Activated CD4-positive, alpha-beta T cell treated with anti-CD3 and anti-CD28 coated beads, Interleukin-2, Interleukin-4, amounts not matched to agents 100 ng/mL and 50 ng/mL, durations not matched to agents 16 hours and 8 hours (primary cell): ENCODE measurements around the gene MED26.
"Not testable (repeated sequence)": the region's sequence is repeated elsewhere in the genome, so short reads cannot be mapped to it uniquely, and the experiment has no call there.

Experiments
- DNase-seq: peaks from one replicate; pipeline ENCODE4 v3.0.0-alpha.2; 2020; ENCODE audit warnings: low spot score

Gene MED26

GRCh38 chr19:16573296-16573695 lies 54.7 kb downstream of the MED26 start:
- no peak for DNase-seq

GRCh38 chr19:16572332-16573211 lies 55.4 kb downstream of the MED26 start, which contains the start of gene SLC35E1:
Gene SLC35E1, minus strand, starts transcription at chr19:16572415. Its CDS starts 51 bp downstream, at chr19:16572364.
- DNase-seq: peak; percentile 95

- DNase-seq: no peak
Measured at GRCh38 chr19:16571822-16572331, 56.1 kb downstream of the MED26 start.

- no peak for DNase-seq
Measured at GRCh38 chr19:16571283-16571682, 56.7 kb downstream of the MED26 start.

- no peak for DNase-seq
Measured at GRCh38 chr19:16569609-16570320, 58.2 kb downstream of the MED26 start.

- DNase-seq: no peak
Measured at GRCh38 chr19:16566702-16567101, 61.3 kb downstream of the MED26 start.

- peak; percentile 82 for DNase-seq
Measured at GRCh38 chr19:16566161-16566560, 61.8 kb downstream of the MED26 start.

- DNase-seq: no peak
Measured at GRCh38 chr19:16564842-16565241, 63.2 kb downstream of the MED26 start.

GRCh38 chr19:16562608-16563025 lies 65.4 kb downstream of the MED26 start:
- no peak for DNase-seq

- no peak for DNase-seq
Measured at GRCh38 chr19:16561382-16561781, 66.6 kb downstream of the MED26 start.

- DNase-seq: no peak
Measured at GRCh38 chr19:16559780-16560276, 68.2 kb downstream of the MED26 start.

- DNase-seq: no peak
Measured at GRCh38 chr19:16554776-16555175, 73.2 kb downstream of the MED26 start.

- DNase-seq: not testable (repeated sequence)
Measured at GRCh38 chr19:16551902-16552301, 76.1 kb downstream of the MED26 start.

- DNase-seq: no peak
Measured at GRCh38 chr19:16548956-16549355, 79.0 kb downstream of the MED26 start.

- no peak for DNase-seq
Measured at GRCh38 chr19:16544473-16545231, 83.4 kb downstream of the MED26 start.

- DNase-seq: not testable (repeated sequence)
Measured at GRCh38 chr19:16543734-16544133, 84.3 kb downstream of the MED26 start.

- no peak for DNase-seq
Measured at GRCh38 chr19:16542910-16543472, 85.0 kb downstream of the MED26 start.

- peak; percentile 95 for DNase-seq
Measured at GRCh38 chr19:16542045-16542909, 85.7 kb downstream of the MED26 start, which contains the start of gene CHERP. Gene CHERP, minus strand, starts transcription at chr19:16542437. Its CDS starts 59 bp downstream, at chr19:16542378.

- no peak for DNase-seq
Measured at GRCh38 chr19:16541526-16542044, 86.4 kb downstream of the MED26 start.

GRCh38 chr19:16540948-16541347 lies 87.1 kb downstream of the MED26 start:
- DNase-seq: no peak
